Aorta (tissue), 5 donors: Measurements from ENCODE around the gene ATXN7L1. TPM values are rescaled to one million over a fixed set of nuclear protein-coding genes. Genes with fewer than 3 reads are reported as not detected.

Source experiments
- ATAC-seq: fragments of 200-7000 bp; cut with Tn5 transposase; one replicate; pipeline ENCODE4 v1.9.1; 2022; ENCODE audit warnings: moderate library complexity; ENCODE audit not compliant: low FRiP score
- DNase-seq, 2 donors: peaks; one replicate each; pipeline ENCODE4 v3.0.0-alpha.2; 2020
- H3K27ac ChIP-seq, 2 donors: one replicate each; pipeline ENCODE4 v1.5.1; 2013; ENCODE audit warnings: low read length in 2 of 2, mild to moderate bottlenecking in 2 of 2, moderate library complexity in 2 of 2, control low read depth in 1 of 2, inconsistent platforms in 1 of 2, low read depth in 1 of 2
- H3K27me3 ChIP-seq, 2 donors: one replicate each; pipeline ENCODE4 v1.6.1; 2013; ENCODE audit warnings: control low read depth in 1 of 2, low read length in 1 of 2, mild to moderate bottlenecking in 1 of 2, moderate library complexity in 1 of 2; ENCODE audit not compliant: insufficient read depth in 2 of 2, control insufficient read depth in 1 of 2
- H3K36me3 ChIP-seq, 2 donors: one replicate each; pipeline ENCODE4 v1.6.1; 2013; ENCODE audit warnings: control low read depth in 1 of 2, low read length in 1 of 2, mild to moderate bottlenecking in 1 of 2; ENCODE audit not compliant: insufficient read depth in 2 of 2, control insufficient read depth in 1 of 2
- H3K4me1 ChIP-seq, 2 donors: one replicate each; pipeline ENCODE4 v1.6.1; 2013; ENCODE audit warnings: low read length in 2 of 2, control low read depth in 1 of 2, mild to moderate bottlenecking in 1 of 2, moderate library complexity in 1 of 2; ENCODE audit not compliant: insufficient read depth in 2 of 2, control insufficient read depth in 1 of 2
- H3K4me3 ChIP-seq, 2 donors: one replicate each; pipeline ENCODE4 v1.5.1; 2013; ENCODE audit warnings: low read length in 2 of 2, control low read depth in 1 of 2, mild to moderate bottlenecking in 1 of 2
- H3K9me3 ChIP-seq: one replicate; pipeline ENCODE4 v1.6.1; 2013; ENCODE audit warnings: mild to moderate bottlenecking, low read length; ENCODE audit not compliant: control insufficient read depth
- WGBS, 2 donors: extraction: QIAGEN DNeasy Blood & Tissue Kit; methylation state at CpG; one replicate each; pipeline ENCODE4 v1.1.7; 2013; 5-methylcytosine and 5-hydroxymethylcytosine counted together
- intact Hi-C, 2 donors: fragments of 100-400 bp; cut with DNase I; formaldehyde crosslinking; loops; one replicate each; pipeline versions ENCODE4 v1.14.2 to v1.15.0; 2022
- polyA plus RNA-seq, 2 donors: library from polyadenylated mRNA; stranded (reverse); fragments of 200-250 nt; gene quantifications; one replicate each; pipeline ENCODE4 v1.2.3, GENCODE V29; 2013
- total RNA-seq, 2 donors: library from RNA; stranded (reverse); fragmentation: NEBNext Ultra II Directional; extraction: Animal tissue kit (Norgen Biotek cat#: 25700); gene quantifications; one replicate each; pipeline ENCODE4 v1.2.1, GENCODE V29; 2021
- donor health status: healthy with polysubstance abuse.
- donor health status: Bipolar disorder and iron deficiency.
- donor health status: DM: no; HTN: no; CAD: no.
- donor health status: DM: no; HTN: no; CAD: no.
- donor health status: DM: yes; HTN: yes; CAD: no.

ATXN7L1 gene
- total and polyA plus RNA-seq, 4 donors: 2.5 to 20.1 (median 8.4) TPM

GRCh38 chr7:105808703-105809590 lies 67.5 kb downstream of the ATXN7L1 start:
- ATAC-seq: no peak
- Histone ChIP-seq H3K4me1 (no peaks in the 10 kb centered on the region), H3K27me3 (no peaks in the 10 kb centered on the region), H3K4me3 (no peak overlapping the region), H3K27ac (no peak overlapping the region), H3K36me3 (no peaks in the 10 kb centered on the region), H3K9me3 (no peaks in the 10 kb centered on the region)
- WGBS, 2 donors: 88 to 89% methylated on average over 8 of the region's 8 CpGs
- intact Hi-C loops: no loop called here
- DNase-seq: peak in 1 of 2 donors; percentile 65

- intact Hi-C loops: no loop called here
- Histone ChIP-seq H3K27ac (no peak overlapping the region), H3K9me3 (no peaks in the 10 kb centered on the region), H3K36me3 (no peaks in the 10 kb centered on the region), H3K4me1 (no peaks in the 10 kb centered on the region), H3K27me3 (no peaks in the 10 kb centered on the region), H3K4me3 (no peak overlapping the region)
- WGBS, 2 donors: 92% methylated on average over 1 of the region's 1 CpG
- ATAC-seq: no peak
- DNase-seq: no peak
These were observed 68.2 kb downstream of the ATXN7L1 start for GRCh38 chr7:105808209-105808608.

GRCh38 chr7:105807448-105807762 lies 69.0 kb downstream of the ATXN7L1 start:
- H3K9me3 ChIP-seq: no peaks in the 10 kb centered on the region
- 94 to 98% methylated on average over 4 of the region's 4 CpGs for WGBS, 2 donors
- no peak overlapping the region for H3K4me3 ChIP-seq
- H3K36me3 ChIP-seq: no peaks in the 10 kb centered on the region
- ATAC-seq: no peak
- no peak for DNase-seq
- intact Hi-C loops: no loop called here
- no peaks in the 10 kb centered on the region for H3K4me1 ChIP-seq
- no peak overlapping the region for H3K27ac ChIP-seq
- H3K27me3 ChIP-seq: no peaks in the 10 kb centered on the region

- intact Hi-C loops: no loop called here
- DNase-seq (no peak), ATAC-seq (no peak)
- Histone ChIP-seq H3K4me1 (no peaks in the 10 kb centered on the region), H3K36me3 (no peaks in the 10 kb centered on the region), H3K9me3 (no peaks in the 10 kb centered on the region), H3K27me3 (no peaks in the 10 kb centered on the region), H3K27ac (no peak overlapping the region), H3K4me3 (no peak overlapping the region)
- 73 to 75% methylated on average over 5 of the region's 5 CpGs for WGBS, 2 donors
These were observed 69.6 kb downstream of the ATXN7L1 start for GRCh38 chr7:105806592-105807447.

- Histone ChIP-seq H3K36me3 (no peaks in the 10 kb centered on the region), H3K27me3 (no peaks in the 10 kb centered on the region), H3K27ac (no peak overlapping the region), H3K4me3 (no peak overlapping the region), H3K4me1 (no peaks in the 10 kb centered on the region), H3K9me3 (no peaks in the 10 kb centered on the region)
- 66 to 73% methylated on average over 11 of the region's 11 CpGs for WGBS, 2 donors
- DNase-seq: no peak
- intact Hi-C loops: no loop called here
- ATAC-seq: no peak
These were observed 70.9 kb downstream of the ATXN7L1 start for GRCh38 chr7:105805447-105806019.

GRCh38 chr7:105803429-105803736 lies 73.0 kb downstream of the ATXN7L1 start:
- no peaks in the 10 kb centered on the region for H3K27me3 ChIP-seq
- 91 to 95% methylated on average over 2 of the region's 2 CpGs for WGBS, 2 donors
- no peak overlapping the region for H3K27ac ChIP-seq
- H3K4me1 ChIP-seq: no peaks in the 10 kb centered on the region
- intact Hi-C loops: no loop called here
- ATAC-seq (no peak), DNase-seq (no peak)
- no peaks in the 10 kb centered on the region for H3K36me3 ChIP-seq
- no peak overlapping the region for H3K4me3 ChIP-seq
- H3K9me3 ChIP-seq: no peaks in the 10 kb centered on the region

- no peaks in the 10 kb centered on the region for H3K27me3 ChIP-seq
- no peak overlapping the region for H3K27ac ChIP-seq
- intact Hi-C loops: no loop called here
- no peaks in the 10 kb centered on the region for H3K36me3 ChIP-seq
- ATAC-seq: no peak
- no peak for DNase-seq
- WGBS, 2 donors: 74 to 76% methylated on average over 7 of the region's 7 CpGs
- no peaks in the 10 kb centered on the region for H3K4me1 ChIP-seq
- H3K4me3 ChIP-seq: no peak overlapping the region
- no peaks in the 10 kb centered on the region for H3K9me3 ChIP-seq
These were observed 73.6 kb downstream of the ATXN7L1 start for GRCh38 chr7:105802604-105803428.

- Histone ChIP-seq H3K4me3 (no peak overlapping the region), H3K36me3 (no peaks in the 10 kb centered on the region), H3K27ac (no peak overlapping the region), H3K9me3 (no peaks in the 10 kb centered on the region), H3K27me3 (no peaks in the 10 kb centered on the region), H3K4me1 (no peaks in the 10 kb centered on the region)
- ATAC-seq (no peak), DNase-seq (no peak)
- intact Hi-C loops: no loop called here
- 90% methylated on average over 6 of the region's 6 CpGs for whole genome bisulfite sequencing, 2 donors
These were observed 75.4 kb downstream of the ATXN7L1 start for GRCh38 chr7:105800849-105801534.
